AG09309 (cell line): Measurements from ENCODE around the gene TMEM258.

ENCODE experiments used
- DNase-seq: peaks from one replicate; pipeline ENCODE4 v3.0.0-alpha.2; 2010; ENCODE audit warnings: low read depth
- H3K4me3 ChIP-seq: 2 replicates; pipeline ENCODE4 v1.5.1; 2011; ENCODE audit warnings: mild to moderate bottlenecking, low read depth, low read length, moderate library complexity; ENCODE audit not compliant: control insufficient read depth
- CTCF ChIP-seq: IDR thresholded peaks from 2 replicates; pipeline ENCODE4 v1.5.1; 2011; ENCODE audit warnings: mild to moderate bottlenecking, low read depth, low read length, inconsistent platforms; ENCODE audit not compliant: insufficient read depth, control insufficient read depth; ENCODE audit errors: missing control alignments

Gene TMEM258

GRCh38 chr11:61814247-61814957 is 22.0 kb upstream of the TMEM258 start:
- peak overlapping the region; percentile 67 for H3K4me3 ChIP-seq
- no peak for DNase-seq
- no peak for TF ChIP-seq CTCF

GRCh38 chr11:61812736-61813411 is 20.5 kb upstream of the TMEM258 start:
- TF ChIP-seq CTCF = no peak
- no peak overlapping the region for H3K4me3 ChIP-seq
- DNase-seq = no peak

GRCh38 chr11:61811831-61812230 is 19.4 kb upstream of the TMEM258 start:
- no peak for DNase-seq
- H3K4me3 ChIP-seq = no peak overlapping the region
- TF ChIP-seq CTCF = no peak

- no peak for TF ChIP-seq CTCF
- no peak overlapping the region for H3K4me3 ChIP-seq
- no peak for DNase-seq
Measured at GRCh38 chr11:61810671-61811175, 18.3 kb upstream of the TMEM258 start.

GRCh38 chr11:61806785-61807184 is 14.4 kb upstream of the TMEM258 start:
- no peak overlapping the region for H3K4me3 ChIP-seq
- no peak for TF ChIP-seq CTCF
- no peak for DNase-seq

- no peak overlapping the region for H3K4me3 ChIP-seq
- DNase-seq = no peak
- TF ChIP-seq CTCF = no peak
Measured at GRCh38 chr11:61805146-61805545, 12.7 kb upstream of the TMEM258 start.
